ENCODE measurements around the gene NOVA1.
"Not testable (repeated sequence)": the region's sequence is repeated elsewhere in the genome, so short reads cannot be mapped to it uniquely, and the experiment has no call there.

NOVA1 gene

GRCh38 chr14:26597589-26598080 is at the start of gene NOVA1:
Gene NOVA1 (minus strand): TSS chr14:26598033. CDS start chr14:26597436, 597 bp downstream.
- no peak for DNase-seq

DNA sequence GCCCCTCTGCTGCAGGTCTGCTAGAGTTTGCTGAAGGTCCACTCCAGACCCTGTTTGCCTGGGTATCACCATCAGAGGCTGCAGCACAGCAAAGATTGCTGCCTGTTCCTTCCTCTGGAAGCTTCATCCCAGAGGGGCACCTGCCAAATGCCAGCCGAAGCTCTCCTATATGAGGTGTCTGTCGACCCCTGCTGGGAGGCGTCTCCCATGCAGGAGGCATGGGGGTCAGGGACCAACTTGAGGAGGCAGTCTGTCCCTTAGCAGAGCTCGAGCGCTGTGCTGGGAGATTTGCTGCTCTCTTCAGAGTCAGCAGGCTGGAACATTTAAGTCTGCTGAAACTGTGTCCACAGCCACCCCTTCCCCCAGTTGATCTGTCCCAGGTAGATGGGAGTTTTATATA is 47.2 kb upstream of the NOVA1 start:
- DNase-seq: not testable (repeated sequence)

DNA sequence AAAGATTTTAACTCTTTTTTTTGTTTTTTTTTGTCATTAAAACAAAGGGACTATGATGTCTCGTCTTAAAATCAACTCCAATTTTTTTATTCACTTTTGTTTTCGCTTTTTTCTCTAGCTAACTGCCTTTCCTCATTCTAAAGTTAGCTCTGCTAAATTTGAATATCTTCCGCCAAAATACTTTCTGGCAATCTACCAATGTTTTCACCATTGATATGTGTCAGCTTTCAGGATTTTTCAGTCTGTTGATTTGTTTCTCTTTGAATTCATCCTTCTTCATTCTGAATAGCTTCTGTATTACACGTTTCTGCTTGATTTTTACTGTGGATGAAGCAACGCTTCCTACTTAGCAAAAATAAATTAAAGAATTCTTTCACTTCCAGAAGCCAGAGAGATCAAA is 38.7 kb upstream of the NOVA1 start:
- no peak for DNase-seq

DNA sequence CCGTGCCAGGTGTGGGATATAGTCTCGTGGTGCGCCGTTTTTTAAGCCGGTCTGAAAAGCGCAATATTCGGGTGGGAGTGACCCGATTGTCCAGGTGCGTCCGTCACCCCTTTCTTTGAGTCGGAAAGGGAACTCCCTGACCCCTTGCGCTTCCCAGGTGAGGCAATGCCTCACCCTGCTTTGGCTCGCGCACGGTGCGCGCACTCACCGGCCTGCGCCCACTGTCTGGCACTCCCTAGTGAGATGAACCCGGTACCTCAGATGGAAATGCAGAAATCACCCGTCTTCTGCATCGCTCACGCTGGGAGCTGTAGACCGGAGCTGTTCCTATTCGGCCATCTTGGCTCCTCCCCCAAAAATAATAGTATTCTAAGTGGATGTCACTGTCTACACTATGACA is 37.1 kb upstream of the NOVA1 start:
- DNase-seq: not testable (repeated sequence)

DNA sequence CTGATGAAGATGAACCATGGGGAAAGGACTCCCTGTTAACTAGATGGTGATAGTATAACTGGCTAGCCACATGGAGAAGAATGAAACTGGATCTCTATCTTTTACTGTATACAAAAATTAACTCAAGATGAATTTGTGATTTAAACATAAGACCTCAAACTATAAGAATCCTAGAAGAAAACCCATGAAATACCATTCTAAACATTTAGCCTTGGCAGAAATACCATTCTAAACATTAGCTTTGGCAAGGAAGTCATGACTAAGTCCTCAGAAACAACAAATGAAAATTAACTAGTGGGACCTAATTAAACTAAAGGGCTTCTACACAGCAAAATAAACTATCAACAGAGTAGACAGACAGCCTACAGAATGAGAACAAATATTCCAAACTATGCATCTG is 28.4 kb upstream of the NOVA1 start:
- DNase-seq: no peak

DNA sequence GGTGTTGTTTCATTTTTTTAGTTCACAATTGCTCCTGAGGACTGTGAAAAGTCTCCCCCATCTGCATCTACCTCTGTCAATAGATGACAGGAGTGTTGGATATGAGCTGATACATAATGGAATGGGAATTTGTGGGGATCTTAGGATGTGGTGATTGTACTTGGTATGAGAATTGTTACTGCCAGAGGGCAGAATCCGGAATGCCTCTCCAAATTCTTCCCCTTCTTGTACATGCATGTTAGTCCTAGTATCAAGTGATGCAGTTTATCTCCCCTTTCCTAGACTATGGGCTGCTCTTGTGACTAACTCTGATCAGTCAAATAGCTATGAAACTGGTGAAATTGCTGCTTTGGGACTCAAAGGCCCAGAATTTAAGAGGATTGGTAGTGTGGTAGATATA is 24.8 kb upstream of the NOVA1 start:
- DNase-seq: no peak

- DNase-seq: no peak
Measured at GRCh38 chr14:26621807-26622560, 24.2 kb upstream of the NOVA1 start.

- no peak for DNase-seq
Measured at GRCh38 chr14:26621364-26621763, 23.5 kb upstream of the NOVA1 start.

GRCh38 chr14:26611259-26611658 is 13.4 kb upstream of the NOVA1 start:
- DNase-seq: no peak

- no peak for DNase-seq
Measured at GRCh38 chr14:26606729-26607312, 9.0 kb upstream of the NOVA1 start.

DNA sequence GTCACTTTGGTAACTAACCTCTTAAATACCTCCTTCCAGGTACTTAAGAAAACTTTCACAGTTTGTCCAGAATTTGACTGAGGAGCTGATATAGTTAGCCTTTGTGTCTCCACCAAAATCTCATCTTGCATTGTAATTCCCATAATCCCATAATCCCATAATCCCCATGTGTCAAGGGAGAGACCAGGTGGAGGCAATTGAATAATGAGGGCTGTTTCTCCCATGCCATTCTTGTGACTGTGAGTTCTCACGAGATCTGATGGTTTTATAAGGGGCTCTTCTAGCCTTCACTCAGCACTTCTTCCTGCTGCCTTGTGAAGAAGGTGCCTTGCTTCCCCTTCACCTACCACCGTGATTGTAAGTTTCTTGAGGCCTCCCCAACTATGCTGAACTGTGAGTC is 7.8 kb upstream of the NOVA1 start:
- no peak for DNase-seq

DNA sequence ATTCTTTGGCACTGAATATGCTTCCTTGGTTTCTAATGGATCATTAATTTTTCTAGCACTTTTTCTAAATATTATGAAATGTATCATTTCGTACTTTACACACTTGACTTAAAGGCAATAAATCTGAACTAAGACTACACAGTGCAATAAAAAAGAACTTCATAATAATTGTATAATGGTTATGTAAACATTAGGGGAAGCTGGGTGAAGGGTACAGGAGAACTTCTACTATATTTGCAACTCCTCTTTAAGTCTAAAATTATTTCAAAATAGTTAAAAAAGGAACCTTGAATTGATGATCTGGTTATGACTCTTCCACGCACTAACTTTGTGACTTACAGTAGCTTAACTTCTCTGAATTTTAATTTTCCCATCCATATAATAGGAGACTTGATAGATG is 5.1 kb upstream of the NOVA1 start:
- no peak for DNase-seq

- DNase-seq: no peak
Measured at GRCh38 chr14:26601856-26602255, 4.0 kb upstream of the NOVA1 start.

DNA sequence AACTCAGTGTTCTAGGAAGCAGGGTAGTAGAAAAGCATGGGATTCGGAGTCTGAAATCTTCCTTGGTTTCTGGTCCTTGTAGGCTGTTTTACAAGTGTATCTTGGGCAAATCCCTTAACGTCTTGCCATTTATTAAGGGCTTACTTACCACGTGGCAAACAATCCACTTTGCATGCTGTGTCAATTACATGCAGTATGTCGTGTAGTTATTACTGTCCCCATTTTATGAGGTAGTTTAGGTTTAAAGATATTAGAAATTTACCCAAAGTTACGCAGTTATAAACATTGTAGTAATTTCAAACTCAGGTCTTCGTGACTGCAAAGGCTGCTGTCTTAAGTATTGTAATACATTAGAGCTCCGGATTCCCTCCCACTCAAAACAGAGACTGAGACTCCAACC is 1.5 kb upstream of the NOVA1 start:
- DNase-seq: no peak

- no peak for DNase-seq
Measured at GRCh38 chr14:26598672-26599131, 869 bp upstream of the NOVA1 start.

DNA sequence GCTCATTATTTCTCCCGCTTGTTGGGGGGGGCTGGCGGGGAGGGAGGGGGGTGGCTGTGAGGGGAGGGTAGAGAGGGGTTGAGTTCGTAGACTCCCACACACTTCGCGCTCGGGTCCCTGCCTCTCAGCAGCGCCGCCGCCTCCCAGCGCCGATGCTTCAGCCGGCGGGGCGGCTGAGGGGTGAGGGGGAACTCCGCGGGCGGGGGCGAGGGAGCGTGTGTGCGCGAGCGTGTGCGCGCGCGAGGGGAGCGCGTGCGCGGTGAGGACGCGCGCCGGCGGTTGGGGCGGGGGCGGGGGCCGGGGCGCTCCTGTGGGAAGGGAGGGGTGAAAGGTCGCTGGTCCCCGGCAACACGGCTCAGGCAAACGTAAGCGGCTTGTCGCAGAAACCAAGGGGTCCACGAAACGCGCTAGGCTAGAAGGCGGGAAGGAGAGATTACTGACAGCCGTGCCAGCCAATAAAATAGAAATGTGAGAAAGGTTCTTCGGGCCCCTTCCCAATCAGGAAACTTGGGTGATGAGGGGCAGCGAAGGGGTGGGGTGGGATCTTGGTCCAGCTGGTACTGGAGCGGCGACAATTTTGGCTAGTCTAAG is 343 bp upstream of the NOVA1 start:
- peak; percentile 23 for DNase-seq

GRCh38 chr14:26597071-26597588 is 703 bp downstream of the NOVA1 start:
- no peak for DNase-seq

DNA sequence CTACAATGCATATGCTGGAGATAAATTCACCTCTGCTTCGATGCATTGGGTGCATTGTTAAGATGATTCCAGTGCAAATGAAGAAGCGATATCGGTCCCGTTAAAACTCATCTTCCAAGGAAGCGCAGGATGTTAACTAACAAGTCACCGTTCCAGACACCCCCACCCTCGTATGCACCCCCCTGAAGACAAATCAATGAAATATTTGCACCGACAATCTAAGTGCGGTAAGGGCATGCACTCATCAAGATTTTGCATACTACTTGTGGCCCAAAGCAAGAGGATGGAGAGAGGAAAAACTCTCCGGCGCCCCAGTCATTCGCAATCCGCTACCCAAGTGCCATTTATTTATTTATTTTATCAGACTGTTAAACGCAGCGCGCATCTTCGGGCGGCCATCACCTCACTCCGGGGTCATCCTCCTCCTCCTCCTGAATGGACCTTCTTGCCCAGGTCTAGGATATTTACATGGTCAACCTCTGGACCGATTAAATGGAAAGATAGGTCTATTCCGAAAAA is 1.2 kb downstream of the NOVA1 start:
- DNase-seq: no peak

- no peak for DNase-seq
Measured at GRCh38 chr14:26595926-26596542, 1.8 kb downstream of the NOVA1 start.

- no peak for DNase-seq
Measured at GRCh38 chr14:26594756-26595545, 2.9 kb downstream of the NOVA1 start.

GRCh38 chr14:26594148-26594547 is 3.7 kb downstream of the NOVA1 start:
- DNase-seq: no peak

DNA sequence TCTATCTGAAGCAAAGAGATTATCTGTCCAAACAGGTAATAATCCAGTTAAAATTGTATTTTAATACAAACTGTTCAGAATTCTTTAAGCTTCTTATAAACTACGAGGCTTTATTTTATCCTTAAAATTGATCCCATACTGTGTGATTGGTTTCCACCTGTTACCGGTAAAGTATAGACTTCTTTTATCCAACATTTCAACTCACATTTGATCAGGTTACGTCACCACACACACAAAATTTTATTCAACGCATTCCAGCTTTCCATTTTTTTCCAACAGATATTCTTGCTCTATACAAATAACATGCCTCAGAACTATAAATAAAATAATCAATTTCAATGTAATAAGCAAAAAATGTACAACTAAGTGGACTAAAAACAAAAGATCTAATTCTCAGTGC is 4.5 kb downstream of the NOVA1 start:
- no peak for DNase-seq
